HG02623 (cell line): ENCODE measurements around the gene CDC42EP4.
"Not testable (repeated sequence)": the region's sequence is repeated elsewhere in the genome, so short reads cannot be mapped to it uniquely, and the experiment has no call there.

ENCODE experiments used
- ATAC-seq: cut with Tn5 transposase; IDR thresholded peaks from one replicate; pipeline ENCODE4 v1.9.1; 2021; ENCODE audit warnings: moderate library complexity; ENCODE audit not compliant: unreplicated experiment

Gene CDC42EP4

DNA sequence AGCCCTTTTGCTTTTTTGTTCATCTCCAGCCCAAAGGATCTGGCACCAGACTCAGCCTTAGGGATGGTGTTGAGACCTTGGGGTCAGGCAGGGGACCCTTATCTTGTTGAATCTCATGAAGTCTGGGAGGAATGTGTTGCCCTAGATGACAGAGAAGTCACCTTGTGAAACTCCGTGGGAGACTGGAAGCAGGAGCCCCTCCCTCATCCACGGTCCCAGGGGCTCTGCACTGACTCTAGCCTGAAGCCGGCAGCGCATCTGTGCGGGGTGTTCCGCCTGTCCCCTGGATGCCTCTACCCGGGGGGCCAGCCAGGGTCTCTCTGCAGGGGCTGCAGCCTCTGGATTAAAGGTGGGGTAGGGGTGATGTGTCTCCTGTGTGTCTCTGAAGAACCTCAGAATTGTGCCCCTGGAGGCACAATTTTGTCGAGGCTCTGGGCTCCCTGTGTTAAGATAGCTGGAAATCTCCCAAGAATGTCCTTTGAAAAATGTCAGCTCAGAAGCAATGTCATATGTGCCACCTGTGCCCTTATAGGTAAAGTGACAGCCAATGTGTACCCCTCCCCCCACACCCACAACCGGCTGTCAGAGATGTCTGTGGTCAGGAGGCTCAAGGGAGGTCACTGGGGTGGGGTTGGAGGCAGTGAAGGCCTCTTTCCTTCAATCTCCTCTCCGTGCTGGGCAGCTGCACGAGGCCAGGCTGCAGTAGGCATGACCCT is 32.1 kb upstream of the CDC42EP4 start:
- no peak for ATAC-seq

DNA sequence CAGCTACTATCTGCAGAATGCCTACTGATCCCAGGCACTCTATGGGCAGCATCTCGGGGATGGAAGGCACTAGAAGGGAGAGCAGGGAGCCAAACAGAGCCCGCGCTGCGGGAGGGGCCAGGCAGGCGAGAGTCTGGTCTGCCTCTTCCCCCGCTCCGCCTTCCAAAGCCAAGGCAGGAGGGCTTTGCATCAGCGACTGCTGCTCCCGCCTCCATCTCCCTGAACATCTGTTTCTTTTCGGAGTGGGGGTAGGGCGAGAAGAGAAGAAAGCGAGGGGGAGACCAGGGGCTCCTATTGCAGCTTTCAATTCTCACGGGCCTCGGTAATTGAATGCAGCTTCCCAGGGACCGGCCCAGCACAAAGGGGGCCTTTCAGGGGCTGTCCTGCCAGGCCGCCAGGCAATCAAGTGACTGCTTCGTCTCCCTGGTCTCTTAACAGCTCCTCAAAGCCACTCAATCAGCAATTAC is 31.4 kb upstream of the CDC42EP4 start:
- no peak for ATAC-seq

DNA sequence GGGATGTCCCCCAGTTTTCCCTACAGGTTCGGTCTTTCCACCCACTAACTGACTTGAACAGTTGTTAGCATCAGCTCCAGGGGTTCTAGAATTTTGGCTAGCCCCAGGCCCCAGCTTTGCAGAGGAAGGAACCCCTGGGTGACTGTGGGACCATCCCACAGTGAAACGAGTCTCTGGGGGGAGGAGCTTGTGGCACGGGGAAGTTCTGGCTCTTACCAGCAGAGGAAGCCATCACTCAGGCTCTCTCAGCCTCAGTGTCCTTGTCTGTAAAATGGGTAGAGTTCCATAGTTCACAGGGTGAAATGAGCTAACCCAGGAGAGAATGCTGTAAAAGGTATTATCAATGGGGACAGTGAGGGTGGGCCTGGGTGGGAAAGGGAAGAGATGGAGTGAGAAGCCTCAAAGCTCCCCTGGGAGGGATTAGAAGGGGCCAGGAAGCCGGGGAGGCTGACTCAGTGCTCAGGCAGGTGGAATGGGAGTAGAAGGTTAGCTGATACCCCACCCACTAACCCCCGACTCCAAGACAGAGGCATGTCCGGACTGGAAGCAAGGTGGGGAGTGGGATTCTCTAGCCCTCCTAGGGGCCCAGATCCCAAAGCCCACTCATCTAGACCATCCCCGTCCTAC is 30.9 kb upstream of the CDC42EP4 start:
- ATAC-seq = no peak

DNA sequence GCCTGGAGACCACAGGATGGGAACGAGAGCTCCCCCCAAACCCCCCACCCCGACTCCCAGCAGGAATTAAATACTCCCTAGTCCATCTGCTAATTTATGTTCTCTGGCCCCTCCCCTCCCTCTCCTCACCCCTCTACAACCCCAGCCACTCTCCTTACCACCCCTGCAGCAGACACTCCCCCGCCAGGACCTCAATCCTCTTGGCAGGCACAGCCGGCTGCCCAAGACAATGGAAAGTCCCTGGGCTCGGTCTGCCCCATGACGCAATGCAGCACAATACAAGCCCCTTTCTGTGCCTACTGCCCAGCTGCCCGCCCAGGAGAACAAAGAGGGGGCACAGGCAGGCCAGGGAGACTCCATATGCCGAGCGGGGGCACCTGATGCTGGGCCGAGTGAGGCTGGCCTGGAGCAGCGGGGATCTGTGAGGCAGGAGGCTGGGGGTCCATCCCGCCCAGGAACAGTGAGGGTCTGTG is 30.3 kb upstream of the CDC42EP4 start:
- ATAC-seq = no peak

DNA sequence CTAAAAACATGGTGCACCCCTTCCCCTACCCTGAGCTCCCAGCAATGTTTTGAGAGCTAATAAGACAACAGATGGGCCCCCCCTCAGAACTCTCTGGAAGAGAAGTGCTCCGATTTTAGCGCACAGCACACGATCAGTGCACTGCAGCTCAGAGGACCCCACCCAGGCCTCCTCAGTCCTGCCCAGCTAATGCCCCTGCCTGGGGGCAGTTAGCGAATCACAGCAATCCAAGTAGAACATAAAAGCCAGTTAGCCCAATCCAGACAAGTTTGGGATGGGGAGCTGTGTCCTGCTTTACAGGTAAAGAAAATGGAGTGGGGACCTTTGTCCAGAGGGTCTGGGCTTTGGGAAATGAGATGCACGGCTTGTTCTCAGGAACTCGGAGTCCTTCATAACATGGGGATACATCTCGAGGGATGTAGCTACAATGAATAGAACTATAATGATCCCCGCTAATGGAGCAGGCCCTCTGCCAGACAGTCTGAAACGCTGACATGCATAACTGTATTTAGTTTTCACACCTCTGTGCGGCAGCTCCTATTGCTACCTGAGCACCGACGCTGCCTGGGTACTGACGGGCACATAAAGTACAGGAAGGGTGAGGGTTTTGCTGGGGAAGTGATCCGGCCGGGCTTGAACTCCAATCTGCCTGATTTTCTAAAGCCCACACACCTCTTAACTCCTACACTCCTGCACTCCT is 29.7 kb upstream of the CDC42EP4 start:
- ATAC-seq = no peak

DNA sequence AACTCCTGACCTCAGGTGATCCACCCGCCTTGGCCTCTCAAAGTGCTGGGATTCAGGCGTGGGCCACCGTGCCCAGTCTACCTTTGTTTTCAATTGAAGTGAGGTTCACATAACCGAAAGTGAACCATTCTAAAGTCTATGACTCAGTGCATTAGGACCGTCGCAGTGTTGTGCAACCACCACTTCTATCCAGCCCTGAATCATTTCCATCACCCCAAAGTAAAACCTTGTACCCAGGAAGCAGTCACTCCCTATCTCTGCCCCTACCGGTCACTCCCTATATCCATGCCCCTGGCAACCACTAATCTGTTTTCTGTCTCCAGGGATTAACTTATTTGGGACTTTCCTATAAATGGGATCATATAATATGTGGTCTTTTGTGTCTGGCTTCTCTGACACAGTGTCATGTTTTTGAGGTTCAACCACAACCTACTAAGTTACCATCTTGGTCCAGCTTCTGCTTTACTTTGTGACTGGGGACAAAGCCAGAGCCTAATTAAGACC is 28.3 kb upstream of the CDC42EP4 start:
- ATAC-seq = no peak

DNA sequence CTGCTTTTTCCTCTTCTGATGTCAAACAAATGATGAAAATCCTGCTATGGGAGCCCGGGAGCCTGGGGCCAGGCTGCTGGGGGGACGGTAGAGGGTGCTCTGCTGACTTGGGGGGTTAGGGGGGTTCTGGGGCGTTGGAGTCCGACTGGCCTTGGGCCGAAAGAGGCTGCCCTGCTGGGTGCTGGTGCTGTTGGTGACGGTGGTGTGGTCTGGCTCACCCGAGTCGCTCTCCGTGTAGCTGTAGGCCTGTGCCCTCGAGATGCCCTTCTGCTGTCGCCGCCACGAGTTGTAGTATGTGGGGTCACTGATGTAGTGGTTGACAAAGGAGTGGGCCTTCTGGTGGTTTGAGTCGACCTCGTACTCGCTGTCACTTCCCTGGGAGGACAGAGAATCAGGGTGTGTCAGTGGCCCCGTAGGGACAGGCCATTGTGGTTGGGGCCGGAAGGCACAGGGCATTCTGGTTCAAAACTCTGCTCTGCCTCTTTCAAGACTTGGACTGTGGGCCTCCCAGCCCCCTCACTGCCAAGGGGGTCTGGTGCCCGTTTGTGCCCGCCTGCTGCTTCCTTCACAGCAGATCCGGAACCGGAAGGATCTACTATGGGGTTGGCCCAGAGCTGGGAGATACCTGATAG is 26.9 kb upstream of the CDC42EP4 start:
- no peak for ATAC-seq

DNA sequence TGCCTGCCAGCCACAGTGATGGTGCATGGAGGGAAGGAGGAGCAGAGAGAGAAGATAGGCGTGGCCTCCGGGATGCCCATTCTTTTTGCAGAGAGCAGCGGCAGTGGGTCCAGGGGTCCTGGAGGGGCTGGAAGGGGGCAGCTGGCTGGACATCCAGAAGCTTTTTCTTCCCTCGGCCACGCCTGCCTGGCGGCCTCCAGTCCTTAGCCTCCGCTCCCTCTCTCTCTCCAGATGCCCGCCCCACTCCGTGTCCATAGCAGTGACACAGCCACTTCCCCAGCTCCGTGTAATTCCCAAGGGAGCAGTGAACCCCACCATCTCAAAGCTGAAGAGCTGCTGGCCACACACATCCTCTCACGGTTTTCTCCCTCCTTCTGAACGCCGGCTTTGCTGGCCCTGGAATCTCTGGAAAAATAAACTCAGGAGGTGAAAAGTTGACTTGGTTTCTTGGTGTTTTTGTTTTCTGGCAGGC is 26.3 kb upstream of the CDC42EP4 start:
- ATAC-seq = no peak

DNA sequence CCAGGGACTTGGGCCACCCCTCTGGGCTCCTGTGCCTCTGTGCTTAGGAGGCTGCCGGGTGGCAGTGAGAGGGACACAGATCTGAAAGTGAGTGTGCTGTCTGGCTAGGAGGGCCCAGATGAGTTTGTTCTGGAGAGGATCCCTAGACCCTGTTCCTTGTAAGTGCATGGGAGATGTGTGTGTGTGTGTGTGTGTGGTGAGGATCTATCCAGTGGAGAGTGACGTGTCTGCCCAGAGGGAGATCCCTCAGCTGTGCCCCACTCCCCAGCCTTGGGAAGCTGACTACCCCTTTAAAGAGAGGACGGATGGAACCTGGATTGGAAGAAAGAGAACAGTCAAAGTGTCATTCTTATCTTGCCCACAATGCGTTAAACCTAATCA is 25.5 kb upstream of the CDC42EP4 start:
- no peak for ATAC-seq

DNA sequence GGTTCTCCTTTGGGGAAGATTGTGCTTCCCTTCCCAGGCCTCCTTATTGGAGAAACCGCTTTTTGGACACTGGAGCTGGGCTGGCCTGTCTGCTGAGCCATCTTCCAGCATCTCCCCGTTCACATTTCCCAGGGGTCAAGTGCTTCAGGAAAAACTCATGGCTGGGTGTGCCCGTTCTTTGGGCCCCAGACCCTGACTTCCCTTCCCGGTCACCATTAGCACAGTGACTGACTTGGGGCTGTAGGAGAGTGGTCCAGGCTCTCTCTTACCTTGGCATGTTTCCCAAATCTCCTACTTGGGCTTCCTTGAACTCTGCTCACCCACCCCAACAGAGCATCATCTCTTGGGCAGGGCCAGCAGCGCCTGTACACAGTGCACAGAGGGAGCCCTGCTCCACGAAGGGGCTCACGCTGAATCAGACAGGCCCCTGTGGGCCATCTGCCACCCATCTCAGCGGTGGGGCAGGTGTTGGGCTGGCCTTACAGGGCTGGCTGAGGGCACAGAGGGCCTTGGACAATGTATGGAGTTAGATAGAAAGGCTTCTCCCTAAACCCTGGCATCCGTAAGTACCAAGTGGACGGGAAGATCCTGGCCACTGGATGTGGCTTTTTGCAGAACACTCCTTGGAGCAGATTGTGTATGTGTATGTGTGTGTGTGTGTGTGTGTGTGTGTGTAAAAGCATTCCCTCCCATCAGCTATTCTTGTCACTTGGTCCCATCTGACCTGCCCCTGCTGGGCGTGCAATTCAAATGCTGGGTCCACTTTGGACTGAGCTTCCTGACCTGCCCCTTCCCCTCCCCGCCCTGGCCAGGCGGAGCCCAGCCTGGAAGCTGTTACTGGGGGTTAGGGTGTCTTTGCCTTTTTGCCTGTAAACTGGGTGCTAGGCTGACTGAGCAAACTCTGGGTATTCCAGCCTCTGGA is 24.9 kb upstream of the CDC42EP4 start:
- no peak for ATAC-seq

DNA sequence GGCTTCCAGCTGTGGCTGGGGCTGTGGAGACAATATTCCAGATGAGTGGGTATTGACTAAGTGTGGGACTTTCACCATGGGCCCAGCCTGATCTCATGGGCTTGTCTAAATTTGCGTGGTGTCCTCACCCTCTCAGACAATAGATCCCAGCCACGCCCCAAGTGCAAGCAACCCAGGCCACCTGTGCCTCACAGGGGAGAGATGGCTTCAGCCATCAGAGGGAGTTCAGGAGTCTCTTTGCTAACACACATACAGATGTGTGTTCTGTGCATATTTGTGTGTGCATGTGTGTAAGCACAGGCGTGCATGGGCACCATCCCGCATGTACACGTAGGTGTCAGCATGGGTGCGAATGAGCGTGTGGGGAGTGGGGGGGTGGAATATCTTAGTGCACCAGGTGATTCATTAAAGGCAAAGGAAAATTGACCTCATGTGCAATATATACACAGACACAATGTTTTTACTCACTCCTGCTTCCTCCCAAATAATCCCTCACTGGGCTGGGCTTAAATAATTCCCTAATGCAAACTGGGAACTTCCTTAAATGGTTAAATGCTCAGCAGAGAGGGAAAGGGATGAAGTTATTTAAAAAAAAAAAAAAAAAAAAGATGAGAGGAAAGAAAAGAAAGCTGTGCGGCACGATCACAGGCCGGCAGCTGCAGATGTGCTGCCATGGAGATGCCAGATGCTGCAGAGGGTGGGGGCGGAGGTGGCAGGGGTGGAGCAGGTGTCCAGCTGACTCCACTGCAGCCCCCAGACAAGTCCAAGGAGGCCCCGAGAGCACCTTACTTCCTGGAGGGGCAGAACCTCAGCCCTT is 24.0 kb upstream of the CDC42EP4 start:
- ATAC-seq = no peak

DNA sequence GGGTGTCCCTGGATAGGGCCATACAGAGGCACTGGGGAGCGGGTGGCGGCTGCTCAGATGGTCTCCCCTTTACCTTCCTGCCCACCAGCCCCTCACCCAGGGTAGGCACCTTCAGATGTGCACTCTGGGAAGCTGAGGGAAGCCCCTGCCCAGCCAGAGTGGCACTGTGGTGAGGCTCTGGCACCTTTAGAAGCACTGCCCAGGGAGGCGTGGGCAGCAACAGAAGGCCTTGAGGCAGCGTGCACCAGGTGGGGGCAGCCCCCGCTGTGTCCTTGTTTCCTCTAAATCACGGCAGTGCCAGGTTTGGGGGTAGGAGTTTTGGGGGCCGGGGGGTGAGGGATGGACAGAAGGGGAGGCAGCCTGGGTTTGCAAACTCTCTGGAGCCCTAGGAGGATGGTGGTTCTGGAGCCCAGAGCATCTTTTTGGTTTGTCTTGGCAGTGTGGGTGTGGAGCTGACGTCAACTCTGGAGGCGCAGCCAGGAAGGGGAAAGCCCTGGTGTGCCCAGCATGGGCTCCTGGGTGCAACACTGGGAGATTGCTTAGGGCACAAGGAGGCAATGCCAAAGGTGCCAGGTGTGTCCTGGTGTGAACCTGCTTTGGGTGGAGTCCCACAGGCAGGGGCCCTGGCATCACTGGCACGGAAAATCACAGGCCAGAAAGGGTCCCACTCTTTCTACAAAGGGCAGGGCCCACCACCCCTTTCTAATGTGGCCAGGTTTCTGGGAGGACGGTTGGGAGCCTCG is 23.1 kb upstream of the CDC42EP4 start:
- no peak for ATAC-seq

DNA sequence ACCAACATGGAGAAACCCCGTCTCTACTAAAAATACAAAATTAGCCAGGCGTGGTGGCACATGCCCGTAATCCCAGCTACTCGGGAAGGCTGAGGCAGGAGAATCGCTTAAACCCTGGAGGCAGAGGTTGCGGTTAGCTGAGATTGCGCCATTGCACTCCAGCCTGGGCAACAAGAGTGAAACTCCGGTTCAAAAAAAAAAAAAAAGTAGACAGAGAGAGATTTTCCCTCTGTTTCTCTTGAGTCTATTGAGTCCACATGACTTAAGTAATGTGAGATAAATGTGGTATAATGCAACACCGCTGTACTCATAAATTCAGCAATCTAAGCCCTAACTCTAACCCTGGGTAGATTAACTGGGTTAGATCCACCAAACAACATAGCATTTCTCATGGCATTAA is 21.6 kb upstream of the CDC42EP4 start:
- ATAC-seq = not testable (repeated sequence)

DNA sequence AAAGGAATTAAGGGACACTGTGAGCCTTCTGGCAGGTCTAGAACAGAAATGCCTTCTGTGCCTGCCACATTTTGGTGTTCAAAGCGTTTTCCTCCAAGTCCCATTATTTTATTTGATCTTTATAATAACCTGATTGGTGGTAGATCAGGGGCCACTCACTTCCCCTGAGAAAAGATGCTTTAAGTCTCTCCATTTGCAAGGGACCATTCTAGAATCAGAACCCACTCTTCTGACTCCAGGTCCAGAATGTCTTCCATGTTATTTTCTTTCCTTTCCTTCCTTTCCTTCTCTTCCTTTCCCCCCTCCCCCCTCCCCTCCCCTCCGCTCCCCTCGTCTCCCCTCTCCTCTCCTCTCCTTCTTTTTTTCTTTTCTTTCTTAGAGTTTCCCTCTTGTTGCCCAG is 19.3 kb upstream of the CDC42EP4 start:
- no peak for ATAC-seq

DNA sequence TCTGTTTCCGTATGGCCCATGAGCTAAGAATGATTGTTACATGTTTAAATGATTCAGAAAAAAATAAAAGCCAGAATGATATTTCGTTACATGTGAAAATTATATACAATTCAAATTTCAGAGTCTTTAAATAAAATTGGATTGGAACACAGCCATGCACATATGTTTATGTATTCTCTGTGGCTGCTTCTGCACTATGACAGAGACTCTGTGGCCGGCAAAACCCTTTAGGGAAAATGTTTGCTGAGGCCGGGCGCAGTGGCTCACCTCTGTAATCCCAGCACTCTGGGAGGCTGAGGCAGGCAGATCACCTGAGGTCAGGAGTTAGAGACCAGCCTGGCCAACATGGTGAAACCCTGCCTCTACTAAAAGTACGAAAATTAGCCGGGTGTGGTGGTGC is 15.9 kb upstream of the CDC42EP4 start:
- no peak for ATAC-seq

DNA sequence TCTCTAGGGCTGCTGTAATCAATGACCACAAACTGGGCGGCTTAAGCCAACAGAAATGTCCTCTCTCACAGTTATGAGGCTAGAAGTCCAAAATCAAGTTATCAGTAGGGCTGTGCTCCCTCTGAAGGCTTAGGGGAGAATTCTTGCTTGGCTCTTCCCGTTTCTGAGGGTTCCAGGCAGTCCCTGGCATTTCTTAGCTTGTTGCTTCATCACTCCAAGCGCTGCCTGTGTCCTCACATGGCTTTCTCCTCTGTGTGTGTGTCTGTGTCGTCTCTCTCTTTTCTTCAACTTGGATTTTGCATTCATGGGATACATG is 13.7 kb upstream of the CDC42EP4 start:
- ATAC-seq = no peak

DNA sequence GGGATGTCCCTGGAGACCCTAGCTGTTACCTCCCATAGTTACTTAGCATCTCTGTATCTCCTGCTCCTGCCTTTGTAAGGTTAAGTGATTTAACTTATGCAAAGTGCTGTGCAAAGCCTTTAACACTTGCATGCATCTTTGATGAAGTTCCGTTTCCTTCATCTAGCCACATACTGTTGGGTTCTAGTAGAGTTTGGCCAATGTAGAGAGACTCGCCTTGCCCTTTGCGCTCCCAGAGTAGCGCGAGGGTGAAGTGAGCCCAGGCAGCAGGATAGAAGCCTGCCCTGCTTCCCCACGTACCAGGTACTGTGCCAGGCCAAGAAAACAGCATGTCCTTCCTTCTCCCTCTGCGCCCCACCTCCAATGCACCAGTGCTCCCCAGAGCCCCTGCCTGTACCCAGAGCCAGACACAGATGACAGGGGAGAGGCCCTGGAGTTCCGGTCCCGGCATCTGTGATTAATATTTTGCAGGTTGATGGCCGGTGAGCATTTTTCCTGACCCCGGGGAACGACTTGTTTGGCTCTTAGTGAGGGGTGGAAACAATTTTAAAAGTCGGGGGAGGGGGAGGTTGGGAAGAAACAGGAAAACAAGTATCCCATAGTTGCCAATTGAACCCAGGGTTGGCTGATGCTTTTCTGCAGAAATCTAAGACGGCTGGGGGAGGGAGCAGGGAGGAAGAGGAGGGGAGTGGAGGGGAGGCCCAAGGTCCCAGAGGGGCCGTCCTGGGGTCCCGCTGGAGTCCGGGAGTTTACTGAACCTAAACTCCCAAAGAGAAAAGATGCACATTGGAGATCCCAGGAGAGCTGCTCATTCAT is 13.1 kb upstream of the CDC42EP4 start:
- no peak for ATAC-seq

DNA sequence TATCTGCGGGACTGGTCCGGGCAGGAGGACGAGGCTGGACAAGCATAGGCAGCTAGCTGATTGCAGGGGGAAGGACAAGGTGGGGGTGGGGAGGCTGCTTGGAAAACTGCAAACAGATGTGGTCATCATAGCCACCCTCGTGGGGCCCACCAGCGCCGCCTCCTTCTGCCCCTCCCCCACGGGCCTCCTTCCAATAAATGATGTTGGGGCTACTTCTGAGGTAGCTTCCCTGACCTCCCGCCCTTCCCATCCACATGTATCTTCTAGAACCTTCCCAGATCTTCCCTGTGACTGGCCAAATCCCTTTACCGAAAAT is 12.3 kb upstream of the CDC42EP4 start:
- ATAC-seq = no peak
